SK-N-MC (cell line): ENCODE data around the gene MEOX1.

Source experiments
- EZH2 ChIP-seq: fragments of 200-600 bp; sonication (generic); IDR thresholded peaks from one replicate; pipeline ENCODE4 v1.6.1; 2017; ENCODE audit warnings: antibody characterized with exemption
- FOXP2 ChIP-seq: optimal IDR thresholded peaks from 2 replicates; pipeline ENCODE3; 2011; ENCODE audit warnings: mild to moderate bottlenecking, moderate library complexity; ENCODE audit not compliant: insufficient read depth; ENCODE audit errors: extremely low read length, control extremely low read depth
- POLR2AphosphoS5 ChIP-seq: IDR thresholded peaks from 2 replicates; pipeline ENCODE4 v1.6.1; 2012; ENCODE audit warnings: mild to moderate bottlenecking, low read depth, low read length, borderline replicate concordance

GRCh38 chr17:43614561-43614960 is 47.2 kb downstream of the MEOX1 start:
- TF ChIP-seq EZH2 (no peak), POLR2AphosphoS5 (no peak), FOXP2 (no peak)
